HG03060 (cell line): ENCODE measurements around the gene SAC3D1.
"Not testable (repeated sequence)": the region's sequence is repeated elsewhere in the genome, so short reads cannot be mapped to it uniquely, and the experiment has no call there.

Experiments used
- ATAC-seq: cut with Tn5 transposase; IDR thresholded peaks from one replicate; pipeline ENCODE4 v1.9.1; 2021; ENCODE audit warnings: low read depth, moderate number of reproducible peaks; ENCODE audit not compliant: unreplicated experiment

SAC3D1 gene

GRCh38 chr11:65021509-65021908, 19.5 kb upstream of the SAC3D1 start:
- no peak for ATAC-seq

DNA sequence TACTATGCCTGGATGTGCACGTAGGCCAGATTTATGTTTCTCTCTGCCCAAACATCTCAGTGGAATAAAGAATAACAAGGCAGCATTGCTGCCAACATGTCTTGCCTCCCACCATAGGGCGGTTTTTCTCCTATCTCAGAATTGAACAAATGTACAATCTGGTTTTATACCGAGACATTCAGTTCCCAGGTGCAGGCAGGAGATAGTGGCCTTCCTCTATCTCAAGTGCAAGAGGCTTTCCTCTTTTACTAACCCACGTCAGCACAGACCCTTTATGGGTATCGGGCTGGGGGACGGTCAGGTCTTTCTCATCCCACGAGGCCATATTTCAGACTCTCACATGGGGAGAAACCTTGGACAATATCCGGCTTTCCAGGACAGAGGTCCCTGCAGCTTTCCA, 17.5 kb upstream of the SAC3D1 start:
- ATAC-seq, result not testable (repeated sequence)

- no peak for ATAC-seq
These were observed 14.2 kb upstream of the SAC3D1 start for GRCh38 chr11:65026810-65027209.

- peak; percentile 85 for ATAC-seq
These were observed 13.6 kb upstream of the SAC3D1 start, which contains the start of gene SNX15 for GRCh38 chr11:65027213-65028067. SNX15 (plus strand) TSS chr11:65027439; CDS start chr11:65027538, 99 bp downstream.

- no peak for ATAC-seq
These were observed 8.8 kb upstream of the SAC3D1 start for GRCh38 chr11:65032216-65032615.

- no peak for ATAC-seq
These were observed 6.6 kb upstream of the SAC3D1 start for GRCh38 chr11:65034423-65034822.

DNA sequence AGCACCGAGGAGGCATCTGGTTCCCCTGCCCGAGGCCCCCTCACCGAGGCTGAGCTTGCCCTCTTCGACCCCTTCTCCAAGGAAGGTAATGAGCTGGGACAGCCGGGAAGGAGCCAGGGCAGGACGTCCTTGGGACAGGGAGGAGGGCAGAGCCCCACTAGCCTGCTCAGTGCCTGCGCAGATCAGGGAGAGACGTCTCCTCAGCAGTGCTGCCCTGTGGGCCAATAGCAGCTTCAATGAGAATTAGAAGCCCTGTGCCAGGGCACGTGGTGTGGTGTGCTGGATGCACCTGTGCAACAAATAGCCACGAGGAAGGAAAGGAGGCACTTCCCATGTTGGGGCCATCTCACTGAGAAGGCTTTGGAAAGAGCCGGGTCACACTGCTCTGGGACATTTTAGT, 5.4 kb upstream of the SAC3D1 start:
- ATAC-seq, result no peak

DNA sequence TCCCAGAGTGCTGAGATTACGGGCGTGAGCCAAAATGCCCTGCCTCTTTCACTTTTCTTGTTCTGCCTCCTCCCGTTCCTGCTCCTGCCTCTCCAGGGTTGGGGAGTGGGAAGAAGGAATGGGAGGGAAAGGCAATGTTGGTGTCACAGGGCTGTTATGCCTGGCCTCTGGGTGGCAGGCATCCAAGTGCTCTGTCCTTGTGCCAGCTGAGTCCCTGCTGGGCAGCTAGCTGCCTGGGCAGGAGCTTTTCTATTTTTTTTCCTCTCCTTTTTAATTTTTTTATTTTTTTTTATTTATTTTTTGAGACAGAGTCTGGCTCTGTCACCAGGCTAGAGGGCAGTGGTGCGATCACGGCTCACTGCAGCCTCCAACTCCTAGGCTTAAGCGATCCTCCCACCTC, 4.1 kb upstream of the SAC3D1 start:
- no peak for ATAC-seq

DNA sequence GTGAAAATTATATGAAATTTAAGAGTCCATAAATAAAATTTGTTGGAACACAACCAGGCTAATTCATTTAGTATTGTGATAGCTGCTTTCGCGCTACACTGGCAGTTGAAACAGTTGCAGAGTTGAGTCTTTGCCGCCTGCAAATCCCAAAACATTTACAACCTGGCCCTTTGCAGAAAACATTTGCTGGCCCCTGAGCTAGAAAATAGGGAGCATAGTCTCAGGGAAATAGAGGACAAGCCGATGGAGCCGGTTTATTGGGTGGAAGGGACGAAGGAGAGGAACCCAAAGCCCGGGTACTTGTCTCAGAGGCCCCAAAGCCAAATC, 527 bp upstream of the SAC3D1 start:
- no peak for ATAC-seq

GRCh38 chr11:65042891-65043290, 1.9 kb downstream of the SAC3D1 start:
- ATAC-seq, result no peak

- no peak for ATAC-seq
These were observed 3.0 kb downstream of the SAC3D1 start for GRCh38 chr11:65043881-65044501.

DNA sequence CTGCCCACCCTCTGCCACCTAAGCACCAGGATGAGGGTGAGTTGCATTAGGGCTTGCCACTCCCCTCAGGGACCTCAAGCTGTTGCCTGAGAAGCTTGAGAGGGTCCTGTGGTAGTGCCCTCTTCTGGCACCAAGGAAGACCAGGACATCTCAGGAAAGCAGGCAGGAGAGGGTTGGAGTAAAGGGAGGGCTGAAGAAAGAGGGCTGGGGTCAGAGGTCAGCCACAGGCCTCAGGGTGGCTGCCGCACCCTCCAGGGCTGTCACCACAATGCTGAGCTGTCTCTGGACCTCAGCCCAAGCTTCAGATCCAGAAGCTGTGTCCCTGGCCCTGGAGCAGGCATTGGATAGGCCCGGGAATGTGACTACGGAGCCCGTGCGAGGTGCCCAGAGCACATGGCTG, 4.1 kb downstream of the SAC3D1 start:
- ATAC-seq, result no peak

GRCh38 chr11:65045728-65046127, 4.7 kb downstream of the SAC3D1 start:
- ATAC-seq, result no peak

GRCh38 chr11:65047581-65048422, 6.8 kb downstream of the SAC3D1 start:
- no peak for ATAC-seq

DNA sequence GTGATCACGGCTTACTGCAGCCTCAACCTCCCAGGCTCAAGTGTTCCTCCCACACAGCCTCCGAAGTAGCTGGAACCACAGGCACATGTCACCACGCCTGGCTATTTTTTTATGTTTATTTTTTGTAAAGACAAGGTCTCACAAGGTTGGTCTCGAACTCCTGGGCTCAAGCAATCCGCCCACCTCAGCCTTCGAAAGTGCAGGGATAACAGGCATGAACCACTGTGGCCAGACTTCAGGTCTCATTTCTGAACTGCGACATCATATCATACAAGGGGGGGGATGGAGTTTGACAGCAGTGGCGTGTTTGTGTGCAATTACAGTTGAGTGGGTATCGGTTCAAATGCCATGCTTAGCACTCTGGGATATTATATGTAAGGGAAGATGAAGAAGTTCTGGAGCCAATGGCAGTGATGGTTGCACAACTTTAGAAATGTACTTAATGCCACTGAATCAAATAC, 10.4 kb downstream of the SAC3D1 start:
- ATAC-seq, result no peak

DNA sequence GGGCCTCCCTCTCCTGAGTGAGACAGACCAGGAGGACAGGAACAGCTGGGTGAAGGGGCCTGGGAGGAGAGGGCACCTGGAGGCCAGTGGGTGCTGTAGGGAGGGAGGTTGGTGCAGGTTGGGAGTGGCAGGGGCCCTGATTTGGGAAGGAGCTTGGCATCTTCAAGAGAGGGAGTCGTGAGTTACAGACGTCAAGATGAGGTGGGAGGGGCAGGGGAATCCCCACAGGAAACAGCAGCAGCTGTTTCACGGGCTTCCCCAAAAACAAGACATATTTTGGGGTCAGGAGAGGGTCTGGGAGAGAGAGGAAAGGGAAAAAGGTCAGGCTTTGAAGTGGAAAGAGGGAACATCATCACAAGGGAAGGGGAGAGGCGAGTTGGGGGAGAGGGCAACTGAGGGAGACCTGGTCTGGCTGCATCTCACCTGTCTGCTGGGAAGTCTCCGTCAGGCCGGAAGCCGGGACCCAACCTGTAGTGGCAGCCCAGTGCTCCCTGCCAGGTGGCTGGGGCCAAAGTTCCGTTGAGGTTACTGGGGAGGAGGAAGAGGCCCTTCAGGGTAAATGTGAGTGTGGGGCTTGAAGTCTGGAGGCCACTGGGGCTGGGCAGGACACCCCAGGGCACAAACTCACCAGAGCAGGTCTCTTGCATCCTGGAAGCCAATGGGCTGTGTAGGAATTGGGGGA, 13.0 kb downstream of the SAC3D1 start:
- ATAC-seq, result no peak

DNA sequence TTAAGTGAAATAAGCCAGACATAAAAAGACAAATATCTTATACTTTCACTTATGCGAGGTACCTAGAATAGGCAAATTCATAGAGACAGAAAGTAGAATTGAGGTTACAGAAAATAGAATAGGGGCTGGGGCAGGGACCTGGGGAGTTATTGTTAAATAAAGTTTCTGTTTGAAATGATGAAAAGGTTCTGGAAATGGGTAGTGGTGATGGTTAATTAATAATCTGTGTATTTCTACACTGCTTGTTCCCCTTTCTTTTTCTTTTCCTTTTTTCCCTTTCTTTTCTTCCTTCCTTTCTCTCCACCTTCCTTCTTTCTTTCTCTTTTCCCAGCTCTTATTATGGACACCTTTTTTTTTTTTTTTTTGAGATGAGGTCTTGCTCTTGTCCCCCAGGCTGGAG, 14.5 kb downstream of the SAC3D1 start:
- no peak for ATAC-seq

DNA sequence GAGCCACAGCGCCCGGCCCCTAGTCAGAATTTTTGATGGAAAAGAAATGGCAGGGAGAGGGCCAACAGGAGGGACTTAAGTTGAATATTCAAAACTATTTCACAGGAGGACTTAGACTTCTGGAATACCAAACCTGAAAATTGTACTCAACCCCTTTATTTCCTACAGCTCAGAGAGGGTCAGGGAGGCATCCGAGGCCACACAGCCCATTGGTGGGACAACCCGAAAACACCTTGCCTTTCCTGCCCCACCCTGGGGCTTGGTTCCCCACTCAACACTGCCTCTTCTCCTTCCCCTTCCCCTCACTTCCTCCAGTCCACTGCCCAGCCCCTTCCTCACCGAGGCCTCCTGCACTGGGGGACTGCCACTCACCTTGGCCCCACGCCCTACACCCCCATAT, 16.0 kb downstream of the SAC3D1 start:
- ATAC-seq, result no peak

DNA sequence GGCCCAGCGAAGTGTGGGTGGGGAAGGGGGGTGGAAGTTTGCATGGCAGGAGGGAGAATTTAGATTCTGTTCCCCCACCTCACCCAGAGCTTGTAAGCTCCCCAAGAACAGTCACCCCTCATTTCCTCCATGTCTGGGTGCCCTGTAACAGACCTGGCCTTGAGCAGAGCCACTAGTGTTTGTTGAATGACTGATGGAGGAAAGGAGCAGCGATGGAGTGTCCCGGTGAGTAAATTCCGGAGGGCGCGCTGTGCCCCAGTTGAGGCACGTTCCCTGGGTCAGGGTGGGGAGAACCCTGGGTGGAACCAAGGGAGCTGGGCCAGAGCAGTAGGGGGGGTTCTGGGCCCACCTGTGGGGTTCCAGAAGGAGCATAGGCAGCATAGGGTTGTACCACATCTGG, 16.5 kb downstream of the SAC3D1 start:
- ATAC-seq, result no peak

- ATAC-seq, result no peak
These were observed 17.0 kb downstream of the SAC3D1 start for GRCh38 chr11:65058012-65058411.
